AG10803 (cell line): Measurements from ENCODE around the gene BRF1.

Experiments
- DNase-seq: peaks from one replicate; pipeline ENCODE4 v3.0.0; 2010; ENCODE audit warnings: low read depth
- H3K4me3 ChIP-seq: 2 replicates; pipeline ENCODE4 v1.5.1; 2011; ENCODE audit warnings: mild to moderate bottlenecking, low read length, control low read depth
- CTCF ChIP-seq: conservative IDR thresholded peaks from 2 replicates; pipeline ENCODE4 v1.5.1; 2011; ENCODE audit warnings: mild to moderate bottlenecking, low read length, control low read depth, inconsistent platforms

BRF1 gene

DNA sequence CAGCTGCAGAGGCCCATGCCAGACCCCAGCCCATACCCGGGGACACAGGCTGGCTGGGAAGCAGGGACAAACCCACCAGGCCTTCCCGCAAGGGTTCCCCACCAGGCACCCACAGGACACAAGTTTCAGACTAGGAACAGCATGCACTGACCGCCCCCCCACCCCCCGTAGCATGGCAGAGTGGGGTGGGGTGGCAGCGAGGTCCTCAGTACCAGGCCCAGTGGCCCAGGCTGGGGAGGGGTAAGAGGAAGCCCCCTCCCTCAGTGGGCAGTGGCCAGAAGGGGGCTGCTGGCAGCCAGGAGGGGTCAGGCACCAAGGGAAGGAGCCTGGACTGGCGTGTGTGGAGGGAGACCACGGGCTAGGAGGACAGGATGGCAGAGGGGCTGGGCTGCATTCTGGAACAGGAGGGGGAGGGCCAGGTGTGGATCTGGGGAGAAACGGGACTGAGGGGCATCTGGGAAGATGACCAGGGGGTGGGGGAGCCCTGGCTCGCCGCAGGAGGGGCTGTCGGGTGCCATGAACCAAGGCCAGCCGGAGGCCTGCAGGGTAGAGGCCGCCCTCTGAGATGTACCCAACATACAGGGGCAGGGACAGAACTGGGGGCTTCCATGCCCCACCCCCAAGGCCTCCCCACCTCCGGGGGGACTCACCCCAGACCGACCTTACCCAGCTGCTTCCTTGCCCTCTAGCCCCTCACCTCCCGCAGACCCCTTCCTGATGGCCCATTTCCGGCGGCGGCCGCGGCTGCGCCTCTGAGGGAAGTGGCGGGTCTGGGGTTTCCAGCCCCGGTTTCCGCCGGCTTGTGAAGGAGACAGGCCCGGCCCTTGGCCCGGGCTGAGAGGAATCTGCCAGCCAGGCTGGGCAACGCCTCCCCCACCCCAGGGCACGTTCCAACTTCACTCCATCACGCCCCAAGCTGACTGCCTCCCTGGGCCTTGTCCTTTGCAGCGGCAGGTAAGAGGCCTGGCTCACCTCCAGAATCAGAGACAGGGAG lies 126.6 kb downstream of the BRF1 start:
- DNase-seq: no peak
- H3K4me3 ChIP-seq: no peak overlapping the region
- TF ChIP-seq CTCF: no peak

GRCh38 chr14:105173145-105173544 lies 127.7 kb downstream of the BRF1 start:
- no peak for TF ChIP-seq CTCF
- no peak for DNase-seq
- H3K4me3 ChIP-seq: no peak overlapping the region

- no peak for TF ChIP-seq CTCF
Measured at GRCh38 chr14:105172476-105172875, 128.3 kb downstream of the BRF1 start.

GRCh38 chr14:105171004-105171673 lies 129.7 kb downstream of the BRF1 start:
- no peak for DNase-seq
- TF ChIP-seq CTCF: no peak
- no peak overlapping the region for H3K4me3 ChIP-seq

More at GRCh38 chr14:105172476-105172875, 128.3 kb downstream of the BRF1 start:
- H3K4me3 ChIP-seq: no peak overlapping the region
- DNase-seq: no peak

DNA sequence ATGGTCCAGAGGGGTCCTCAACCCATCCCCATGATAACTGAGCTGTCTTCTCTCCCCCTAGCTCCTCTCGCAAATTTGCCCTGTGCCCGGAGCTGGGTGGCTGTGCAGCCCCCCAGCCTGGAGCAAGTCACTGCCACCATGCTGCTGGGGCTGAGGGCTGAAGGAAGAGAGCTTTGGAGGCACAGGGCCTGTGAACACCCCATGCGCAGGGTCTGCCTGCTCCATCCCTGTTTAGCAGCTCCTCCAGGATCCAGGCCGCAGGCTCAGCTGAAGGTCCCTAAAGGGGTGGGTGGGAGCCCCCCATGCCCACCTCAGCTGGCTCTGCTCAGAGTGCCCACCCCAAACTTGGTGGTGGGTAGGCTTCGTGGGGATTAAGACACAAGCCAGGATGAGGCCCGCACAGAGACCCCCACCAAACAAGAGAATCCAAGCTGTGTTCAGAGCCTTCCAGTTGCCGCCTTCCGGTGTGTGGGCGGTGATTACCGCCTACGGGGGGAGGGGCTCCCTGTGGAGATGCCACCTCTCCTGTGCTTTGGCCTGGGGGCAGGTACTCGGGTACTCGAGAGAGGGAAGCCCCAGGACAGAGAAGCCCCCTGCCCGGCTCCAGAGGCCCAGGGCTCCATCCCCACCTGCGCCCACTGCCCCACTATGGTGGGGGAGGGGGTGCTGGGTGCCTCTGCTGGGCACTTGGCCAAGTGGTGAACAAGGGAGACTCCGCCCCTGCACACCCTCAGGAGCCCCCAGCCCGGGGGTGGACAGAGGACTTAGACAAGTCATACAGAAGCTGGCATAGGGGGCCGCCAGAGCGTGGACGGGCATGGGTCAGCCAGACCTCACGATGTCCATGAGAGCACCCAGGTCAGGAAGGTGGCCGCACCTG lies 130.8 kb downstream of the BRF1 start:
- H3K4me3 ChIP-seq: no peak overlapping the region
- no peak for TF ChIP-seq CTCF

GRCh38 chr14:105168979-105169507 lies 131.8 kb downstream of the BRF1 start:
- no peak for DNase-seq
- no peak; the same call in 1 of the 2 replicates for TF ChIP-seq CTCF
- no peak overlapping the region for H3K4me3 ChIP-seq

More for the DNA sequence above, 130.8 kb downstream of the BRF1 start:
- DNase-seq: no peak
